Pons (tissue), 1 donor: ENCODE results near the gene AP5S1.
A peak's percentile ranks its signal among the peaks of the same experiment; 100 is the strongest.

Source experiments
- DNase-seq: peaks from one replicate; pipeline ENCODE4 v3.0.0-alpha.2; 2016; ENCODE audit warnings: low spot score

The AP5S1 gene

DNA sequence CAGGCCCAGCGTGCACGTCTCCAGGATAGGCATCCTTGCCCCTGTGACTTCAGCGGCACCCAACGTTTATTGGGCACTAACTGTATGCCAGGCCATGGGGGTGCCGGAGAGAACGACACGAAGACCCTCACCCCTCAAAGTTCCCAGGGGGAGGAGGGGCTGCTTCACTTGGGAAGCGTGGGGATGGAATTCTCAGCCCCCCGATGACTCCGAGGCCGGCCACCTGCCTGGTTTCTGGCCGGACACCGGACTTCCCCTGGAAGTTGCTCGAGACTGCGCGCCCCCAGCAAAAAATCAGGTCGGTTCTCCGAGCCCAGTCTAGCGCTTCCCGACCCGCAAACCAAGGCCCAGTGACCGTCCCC lies 26.0 kb downstream of the AP5S1 start:
- no peak for DNase-seq

DNA sequence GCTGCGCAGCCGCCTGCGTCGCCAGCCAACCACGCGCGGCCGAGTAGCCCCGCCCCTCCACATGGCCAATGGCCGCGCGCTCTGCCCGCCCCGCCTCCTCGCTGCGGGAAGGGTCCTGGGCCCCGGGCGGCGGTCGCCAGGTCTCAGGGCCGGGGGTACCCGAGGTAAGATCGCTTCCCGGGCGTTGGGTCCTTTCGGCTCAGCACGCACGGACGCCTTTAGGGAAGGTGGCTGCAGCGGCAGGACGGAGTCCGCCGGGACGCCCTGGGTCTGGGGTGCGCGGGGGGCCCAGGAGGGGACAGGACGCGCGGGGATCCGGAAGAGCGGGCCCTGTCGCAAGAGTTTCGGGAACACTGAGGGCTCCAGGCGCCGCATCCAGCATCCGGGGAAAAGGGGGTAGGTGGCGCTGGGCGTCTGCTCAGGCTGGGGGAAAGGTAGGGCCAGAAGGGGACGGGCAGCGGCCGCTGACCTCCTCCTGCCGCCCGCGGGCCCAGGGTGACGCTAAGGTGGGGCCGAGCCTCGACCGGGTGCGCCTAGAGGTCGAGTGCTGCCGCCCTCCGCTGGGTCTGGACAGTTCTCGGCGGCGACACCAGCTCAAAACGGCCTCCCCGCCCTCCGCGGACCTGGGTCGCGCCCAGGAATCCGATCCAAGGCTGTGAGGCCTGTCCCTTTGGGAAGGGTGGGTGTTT lies 26.5 kb downstream of the AP5S1 start, which contains the start of gene MAVS:
MAVS (plus strand) TSS at position 95 of the 689 bp plus-strand sequence. CDS start 7,791 bp downstream, outside the sequence.
- DNase-seq: peak; percentile 77

DNA sequence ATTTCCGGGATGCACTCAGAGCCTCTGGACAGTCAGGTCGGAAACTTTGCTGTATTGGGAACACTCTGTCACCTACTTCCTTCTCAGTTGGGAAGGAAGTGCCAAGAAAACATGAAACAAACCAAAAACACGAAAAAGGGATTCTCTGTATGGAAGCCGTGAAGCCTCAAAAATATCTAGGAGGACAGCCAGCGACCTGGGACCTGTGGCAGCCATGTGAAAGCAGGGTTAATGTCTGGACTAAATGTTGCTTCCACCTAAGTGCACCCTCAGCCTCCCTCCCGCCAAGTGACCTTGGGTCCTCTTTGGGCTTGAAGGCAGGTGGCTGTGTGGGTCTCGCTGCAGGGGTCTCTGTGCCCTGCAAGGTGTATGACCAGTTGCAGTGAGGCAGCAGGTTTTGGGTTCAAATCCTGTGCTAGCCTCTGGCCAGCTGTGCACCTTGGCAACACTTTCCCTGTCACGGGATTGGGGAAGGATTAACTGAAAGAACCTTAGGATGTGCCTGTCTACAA lies 27.1 kb downstream of the AP5S1 start:
- no peak for DNase-seq

DNA sequence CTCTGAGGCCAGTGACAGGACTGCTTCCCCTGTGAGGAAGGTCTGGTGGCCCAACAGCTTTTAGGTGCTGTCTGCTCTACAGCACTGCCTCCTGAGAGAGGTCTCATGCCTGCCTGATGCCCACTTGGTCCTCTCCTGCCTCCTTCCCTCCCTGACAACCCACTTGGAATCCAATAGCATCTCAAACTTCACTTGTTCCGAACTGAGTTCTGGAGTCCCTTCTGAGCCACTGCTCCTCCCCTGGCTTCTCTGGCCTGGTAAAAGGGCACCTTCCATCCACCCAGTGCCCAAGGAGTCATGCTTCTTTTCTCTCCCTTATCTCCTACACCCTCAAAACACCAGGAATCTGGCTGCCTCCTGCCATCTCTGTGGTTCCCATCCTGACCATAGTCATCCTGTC lies 28.2 kb downstream of the AP5S1 start:
- DNase-seq: no peak

DNA sequence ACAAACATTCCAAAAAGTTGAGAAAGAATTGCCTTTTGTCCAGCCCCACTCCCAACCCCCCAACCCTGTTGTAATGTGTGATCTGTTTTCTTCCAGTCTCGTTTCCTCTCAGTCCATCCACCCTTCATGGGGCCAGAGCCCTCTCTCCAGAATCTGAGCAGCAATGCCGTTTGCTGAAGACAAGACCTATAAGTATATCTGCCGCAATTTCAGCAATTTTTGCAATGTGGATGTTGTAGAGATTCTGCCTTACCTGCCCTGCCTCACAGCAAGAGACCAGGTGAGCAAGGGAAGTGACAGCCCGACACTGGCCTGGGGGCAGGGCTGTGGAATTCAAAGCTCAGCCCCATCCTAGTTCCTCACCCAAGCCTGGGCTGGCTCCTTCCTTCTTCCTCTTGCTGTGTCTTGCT lies 34.1 kb downstream of the AP5S1 start:
- DNase-seq: no peak

DNA sequence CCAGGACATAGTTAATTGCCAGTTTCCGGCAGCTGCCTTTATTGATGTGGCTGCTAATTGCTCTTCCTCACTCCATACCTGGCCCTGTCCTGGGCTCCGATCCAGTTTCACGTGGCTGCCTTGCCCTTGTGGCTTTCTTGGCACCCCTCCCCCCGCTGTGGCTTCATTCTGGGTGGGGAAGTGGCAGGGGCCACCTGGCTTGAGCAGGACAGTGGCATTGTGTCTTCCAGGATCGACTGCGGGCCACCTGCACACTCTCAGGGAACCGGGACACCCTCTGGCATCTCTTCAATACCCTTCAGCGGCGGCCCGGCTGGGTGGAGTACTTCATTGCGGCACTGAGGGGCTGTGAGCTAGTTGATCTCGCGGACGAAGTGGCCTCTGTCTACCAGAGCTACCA lies 37.1 kb downstream of the AP5S1 start:
- DNase-seq: no peak

DNA sequence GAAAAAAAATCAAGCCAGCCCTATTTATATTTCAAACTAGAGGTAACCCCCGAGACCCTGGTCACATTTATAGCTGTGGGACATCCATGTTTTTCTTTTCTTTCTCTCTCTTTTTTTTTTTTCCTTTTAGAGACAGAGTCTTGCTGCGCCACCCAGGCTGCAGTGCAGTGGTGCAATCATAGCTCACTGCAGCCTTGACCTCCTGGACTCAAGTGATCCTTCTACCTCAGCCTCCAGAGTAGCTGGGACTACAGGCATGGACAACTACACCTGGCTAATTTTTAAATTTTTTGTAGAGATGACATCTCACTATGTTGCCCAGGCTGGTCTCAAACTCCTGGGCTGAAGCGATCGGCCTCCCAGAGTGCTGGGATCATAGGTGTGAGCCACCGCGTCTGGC lies 38.3 kb downstream of the AP5S1 start:
- no peak for DNase-seq

DNA sequence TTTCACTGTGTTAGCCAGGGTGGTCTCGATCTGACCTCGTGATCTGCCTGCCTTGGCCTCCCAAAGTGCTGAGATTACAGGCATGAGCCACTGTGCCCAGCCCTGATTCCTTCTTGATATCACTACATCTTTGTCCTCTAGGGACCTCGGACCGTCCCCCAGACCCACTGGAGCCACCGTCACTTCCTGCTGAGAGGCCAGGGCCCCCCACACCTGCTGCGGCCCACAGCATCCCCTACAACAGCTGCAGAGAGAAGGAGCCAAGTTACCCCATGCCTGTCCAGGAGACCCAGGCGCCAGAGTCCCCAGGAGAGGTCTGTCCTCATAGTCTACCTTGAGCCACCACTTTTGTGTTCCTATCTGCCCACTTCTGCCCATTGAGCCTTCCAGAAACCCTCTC lies 40.8 kb downstream of the AP5S1 start:
- DNase-seq: no peak

DNA sequence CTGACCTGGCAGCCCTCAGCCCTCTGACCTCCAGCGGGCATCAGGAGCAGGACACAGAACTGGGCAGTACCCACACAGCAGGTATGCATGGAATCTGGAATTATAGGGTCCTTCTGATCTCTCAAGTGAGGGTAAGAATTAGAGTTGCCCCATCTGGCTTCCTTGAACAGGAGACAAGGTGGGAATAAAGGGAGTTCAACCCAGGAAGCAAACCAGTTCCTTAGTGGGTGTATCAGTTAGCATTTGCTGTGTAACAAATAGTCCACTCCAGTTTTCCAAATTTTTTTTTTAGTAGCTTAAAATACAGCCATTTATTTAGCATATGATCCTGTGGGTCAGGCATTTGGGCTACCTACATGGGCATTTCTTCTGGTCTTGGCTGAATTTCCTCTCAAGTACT lies 42.0 kb downstream of the AP5S1 start:
- DNase-seq: no peak

DNA sequence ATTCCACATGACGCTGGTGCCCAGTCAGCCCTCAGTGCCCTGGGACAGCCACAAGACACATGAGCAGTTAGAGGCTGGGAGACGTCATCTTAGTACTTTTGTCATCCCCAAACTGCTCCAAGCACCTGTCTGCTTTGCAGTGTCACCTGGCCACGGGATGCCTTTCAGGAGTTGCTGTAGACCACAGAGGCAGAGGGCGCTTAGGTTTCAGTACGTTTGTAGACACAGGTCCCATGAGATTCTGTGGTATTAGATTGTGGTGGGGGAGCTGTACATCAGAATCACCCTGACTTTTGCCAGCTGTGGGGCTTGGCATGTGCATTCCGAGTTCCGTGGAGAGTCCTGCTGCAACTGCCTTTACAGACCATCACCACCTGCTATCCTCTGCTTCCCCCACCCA lies 43.0 kb downstream of the AP5S1 start:
- DNase-seq: no peak

DNA sequence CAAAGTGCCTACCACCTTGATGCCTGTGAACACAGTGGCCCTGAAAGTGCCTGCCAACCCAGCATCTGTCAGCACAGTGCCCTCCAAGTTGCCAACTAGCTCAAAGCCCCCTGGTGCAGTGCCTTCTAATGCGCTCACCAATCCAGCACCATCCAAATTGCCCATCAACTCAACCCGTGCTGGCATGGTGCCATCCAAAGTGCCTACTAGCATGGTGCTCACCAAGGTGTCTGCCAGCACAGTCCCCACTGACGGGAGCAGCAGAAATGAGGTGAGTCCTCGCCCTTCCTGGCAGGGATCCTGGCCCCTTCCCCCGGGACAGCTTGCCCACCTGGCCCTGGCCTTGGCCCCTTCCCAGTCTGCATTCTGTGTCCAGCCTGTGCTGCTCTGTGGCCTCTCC lies 44.2 kb downstream of the AP5S1 start:
- no peak for DNase-seq

DNA sequence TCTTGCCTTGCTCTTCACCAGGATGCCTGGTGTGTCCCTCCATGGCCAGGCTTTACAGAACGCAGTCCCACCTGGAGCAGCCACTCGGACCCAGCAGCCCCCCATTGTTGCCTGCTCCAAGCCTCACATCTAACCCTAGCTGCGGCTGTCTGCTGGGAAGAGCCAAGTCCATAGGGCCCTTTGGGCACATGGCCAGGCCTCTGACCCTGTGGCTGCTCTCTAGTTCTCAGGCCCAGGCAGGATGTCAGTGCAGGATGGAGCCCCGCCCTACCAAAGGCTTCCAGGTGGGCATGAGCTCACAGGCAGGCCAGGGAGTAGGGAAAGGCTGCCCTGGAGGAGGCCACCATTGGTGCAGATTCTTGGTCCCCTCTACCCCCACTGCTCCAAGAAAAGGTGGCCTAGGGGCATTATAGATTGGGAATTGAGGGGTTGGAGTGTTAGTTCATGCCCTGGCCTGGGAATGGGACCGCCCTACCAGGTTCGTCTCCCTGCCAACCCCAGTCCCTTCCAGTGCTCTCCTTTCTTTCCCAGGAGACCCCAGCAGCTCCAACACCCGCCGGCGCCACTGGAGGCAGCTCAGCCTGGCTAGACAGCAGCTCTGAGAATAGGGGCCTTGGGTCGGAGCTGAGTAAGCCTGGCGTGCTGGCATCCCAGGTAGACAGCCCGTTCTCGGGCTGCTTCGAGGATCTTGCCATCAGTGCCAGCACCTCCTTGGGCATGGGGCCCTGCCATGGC lies 45.0 kb downstream of the AP5S1 start:
- no peak for DNase-seq

DNA sequence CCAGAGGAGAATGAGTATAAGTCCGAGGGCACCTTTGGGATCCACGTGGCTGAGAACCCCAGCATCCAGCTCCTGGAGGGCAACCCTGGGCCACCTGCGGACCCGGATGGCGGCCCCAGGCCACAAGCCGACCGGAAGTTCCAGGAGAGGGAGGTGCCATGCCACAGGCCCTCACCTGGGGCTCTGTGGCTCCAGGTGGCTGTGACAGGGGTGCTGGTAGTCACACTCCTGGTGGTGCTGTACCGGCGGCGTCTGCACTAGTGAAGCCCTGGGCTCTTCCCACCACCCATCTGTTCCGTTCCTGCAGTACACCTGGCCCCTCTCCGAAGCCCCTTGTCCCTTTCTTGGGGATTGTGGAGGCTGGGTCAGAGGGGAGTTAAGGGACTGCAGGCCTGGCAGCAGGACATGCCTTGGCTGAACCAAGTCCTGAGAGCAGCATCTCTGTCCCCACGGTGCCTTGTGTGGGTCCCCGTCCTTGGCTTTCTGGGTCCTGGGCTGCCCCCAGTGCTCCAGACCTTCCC lies 45.6 kb downstream of the AP5S1 start:
- no peak for DNase-seq

DNA sequence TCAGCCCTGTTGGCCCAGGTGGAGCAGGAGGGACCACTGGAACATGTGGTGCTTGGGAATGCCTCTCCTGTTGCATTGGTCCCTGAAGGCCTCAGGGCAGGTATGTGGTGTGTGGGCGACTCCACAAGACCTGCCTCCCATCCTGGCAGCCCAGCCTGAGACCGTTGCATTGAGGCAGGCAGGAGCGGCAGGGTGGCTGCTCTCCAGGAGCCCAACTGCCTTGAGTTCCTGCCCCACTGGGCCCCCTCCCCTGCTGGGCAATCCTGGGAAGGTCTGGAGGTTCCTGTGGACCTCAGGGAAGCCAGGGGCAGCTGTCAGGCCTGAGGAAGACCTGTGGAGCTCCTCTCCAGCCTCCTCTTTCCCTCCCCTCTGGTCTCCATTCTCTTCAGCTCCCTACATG lies 46.1 kb downstream of the AP5S1 start:
- no peak for DNase-seq

DNA sequence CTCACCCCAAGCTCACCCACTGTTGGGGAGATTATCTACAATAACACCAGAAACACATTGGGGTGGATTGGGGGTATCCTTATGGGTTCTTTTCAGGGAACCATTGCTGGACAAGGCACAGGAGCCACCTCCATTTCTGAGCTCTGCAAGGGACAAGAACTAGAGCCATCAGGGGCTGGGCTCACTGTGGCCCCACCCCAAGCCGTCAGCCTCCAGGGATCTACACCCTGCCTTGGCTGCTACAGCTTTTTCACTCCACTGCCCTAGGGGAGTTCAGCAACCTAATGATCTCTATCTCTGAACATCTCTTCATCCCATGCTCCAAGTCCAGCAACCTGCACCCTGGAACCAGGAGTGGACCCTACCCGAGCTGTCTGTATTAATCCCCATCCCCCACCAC lies 47.5 kb downstream of the AP5S1 start:
- no peak for DNase-seq

DNA sequence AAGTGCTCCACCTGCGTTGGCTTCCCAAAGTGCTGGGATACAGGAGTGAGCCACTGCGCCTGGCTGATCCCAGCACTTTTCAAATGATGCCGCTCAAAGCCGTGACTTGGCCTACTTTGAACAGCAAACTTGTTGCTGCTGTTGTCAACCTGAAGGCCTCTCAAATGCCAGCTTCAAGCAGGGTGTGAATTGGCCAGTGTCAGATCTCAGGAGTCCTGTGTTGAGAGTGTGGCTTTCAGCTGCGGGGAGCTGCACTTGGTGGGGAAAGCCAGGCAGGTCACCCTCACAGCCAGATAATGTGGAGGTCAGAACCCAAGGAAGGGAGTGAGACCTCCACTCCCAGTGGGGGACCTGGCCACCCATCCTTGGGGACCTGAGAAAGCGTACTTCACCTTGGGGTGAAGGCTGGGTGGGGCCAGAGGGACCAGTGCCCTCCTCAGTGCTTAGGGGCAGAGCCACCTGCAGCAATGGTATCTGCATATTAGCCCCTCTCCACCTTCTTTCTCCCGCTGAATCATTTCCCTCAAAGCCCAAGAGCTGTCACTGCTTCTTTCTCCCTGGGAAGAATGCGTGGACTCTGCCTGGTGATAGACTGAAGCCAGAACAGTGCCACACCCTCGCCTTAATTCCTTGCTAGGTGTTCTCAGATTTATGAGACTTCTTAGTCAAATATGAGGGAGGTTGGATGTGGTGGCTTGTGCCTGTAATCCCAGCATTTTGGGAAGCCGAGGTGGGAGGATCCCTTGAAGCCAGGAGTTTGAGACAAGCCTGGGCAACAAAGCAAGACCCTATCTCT lies 49.7 kb downstream of the AP5S1 start:
- DNase-seq: no peak

DNA sequence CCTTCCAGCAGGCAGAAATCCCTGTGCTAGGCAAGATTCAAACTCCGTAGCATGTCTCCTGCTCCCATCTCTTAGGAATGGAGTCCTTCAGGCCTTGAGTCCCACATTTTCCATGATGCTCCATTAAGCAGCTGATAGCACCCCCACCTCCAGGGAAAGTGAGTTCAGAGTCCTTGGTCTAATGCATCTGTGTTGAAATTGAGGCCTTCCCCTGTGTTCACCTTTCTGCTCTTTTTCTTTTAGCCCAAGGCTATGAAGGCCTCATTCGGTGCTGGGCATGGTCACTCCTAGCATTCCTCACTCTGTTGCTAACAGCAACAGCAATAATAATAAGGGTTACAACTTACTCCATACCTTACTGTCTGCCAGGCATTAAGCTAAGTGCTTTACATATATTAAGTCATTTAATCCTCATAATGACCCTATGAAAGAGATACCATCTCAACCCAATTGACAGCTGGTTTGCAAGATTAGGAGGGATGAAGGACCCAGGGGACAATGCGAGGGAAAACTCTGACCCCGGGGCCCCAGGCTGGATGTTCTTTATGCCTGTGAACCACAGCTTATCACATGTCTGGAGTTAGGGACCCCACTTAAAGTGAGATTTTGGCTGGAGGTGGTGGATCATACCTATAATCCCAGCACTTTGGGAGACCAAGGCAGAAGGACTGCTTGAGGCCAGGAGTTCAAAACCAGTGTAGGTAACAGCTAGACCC lies 51.4 kb downstream of the AP5S1 start:
- DNase-seq: no peak

DNA sequence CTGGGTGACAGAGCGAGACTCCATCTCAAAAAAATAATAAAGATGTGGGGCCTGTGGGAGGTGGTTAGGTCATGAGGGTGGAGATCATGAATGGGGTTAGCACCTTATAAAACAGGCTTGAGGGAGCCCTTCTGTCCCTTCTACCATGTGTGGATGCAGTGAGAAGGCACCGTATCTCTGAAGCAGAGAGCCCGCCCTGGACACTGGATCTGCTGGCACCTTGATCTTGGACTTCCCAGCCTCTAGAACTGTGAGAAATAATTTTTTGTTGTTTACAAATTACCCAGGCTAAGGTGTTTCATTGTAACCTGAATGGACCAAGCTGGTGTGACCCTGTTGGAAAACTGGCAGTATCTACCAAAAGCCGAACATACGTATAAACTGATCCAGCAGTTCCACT lies 53.2 kb downstream of the AP5S1 start:
- DNase-seq: no peak

DNA sequence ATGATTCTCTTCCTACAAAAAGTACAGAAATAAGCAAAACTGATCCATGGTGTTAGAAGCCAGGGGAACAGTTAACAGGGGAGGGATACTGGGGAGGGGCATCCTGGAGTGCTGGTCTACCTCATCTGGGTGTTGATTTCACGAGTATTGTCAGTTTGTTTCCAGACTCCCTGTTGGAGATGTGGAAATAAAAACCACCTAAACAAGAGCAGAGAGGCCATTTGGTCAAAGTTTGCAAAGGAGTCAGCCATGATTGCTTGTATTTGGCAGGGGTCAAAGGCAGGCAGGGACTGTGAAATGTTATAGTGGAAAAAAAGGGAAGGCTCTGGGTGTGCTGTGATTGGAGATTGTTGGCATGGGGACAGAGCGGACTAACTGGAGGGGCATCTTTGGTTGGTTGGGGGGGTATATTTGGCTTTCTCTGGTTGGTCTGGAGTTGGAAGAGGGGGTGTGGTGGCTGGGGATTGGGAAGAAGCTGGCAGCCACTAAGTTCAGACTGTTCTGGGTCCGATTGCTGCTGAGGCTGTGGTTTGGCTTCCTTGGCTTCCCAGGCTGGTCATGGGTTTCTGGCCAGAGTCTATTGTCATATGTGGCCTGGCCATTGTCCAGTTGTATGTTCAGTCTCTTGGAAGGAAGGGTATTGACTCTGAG lies 54.0 kb downstream of the AP5S1 start:
- DNase-seq: no peak

DNA sequence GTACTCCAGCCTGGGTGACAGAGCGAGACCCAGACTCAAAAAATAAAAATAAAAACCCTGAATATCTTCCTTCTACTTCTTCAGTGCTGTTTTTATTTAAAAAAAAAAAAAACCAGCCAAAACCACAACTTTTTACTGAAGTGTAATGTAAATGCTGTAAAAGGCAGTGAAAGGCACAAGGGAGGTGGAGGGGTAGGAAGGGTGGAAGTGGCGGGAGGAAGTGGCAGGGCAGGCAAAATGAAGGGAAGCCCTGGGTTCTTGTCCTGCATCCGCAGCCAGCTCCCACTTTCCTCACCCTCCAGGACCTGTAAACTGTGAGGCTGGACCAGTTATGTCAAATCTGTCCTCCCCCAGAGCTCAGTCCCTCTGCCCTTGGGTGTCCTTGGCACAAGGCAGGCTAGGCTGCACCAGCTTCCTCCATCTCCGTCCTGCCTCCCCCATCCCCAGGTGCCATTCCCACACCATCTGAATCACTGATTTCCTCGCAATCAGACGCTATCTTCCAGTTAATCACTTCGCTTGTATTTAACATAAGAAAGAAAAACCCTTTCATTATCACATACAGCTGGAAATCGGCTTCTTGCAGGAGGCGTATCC lies 55.1 kb downstream of the AP5S1 start:
- no peak for DNase-seq

DNA sequence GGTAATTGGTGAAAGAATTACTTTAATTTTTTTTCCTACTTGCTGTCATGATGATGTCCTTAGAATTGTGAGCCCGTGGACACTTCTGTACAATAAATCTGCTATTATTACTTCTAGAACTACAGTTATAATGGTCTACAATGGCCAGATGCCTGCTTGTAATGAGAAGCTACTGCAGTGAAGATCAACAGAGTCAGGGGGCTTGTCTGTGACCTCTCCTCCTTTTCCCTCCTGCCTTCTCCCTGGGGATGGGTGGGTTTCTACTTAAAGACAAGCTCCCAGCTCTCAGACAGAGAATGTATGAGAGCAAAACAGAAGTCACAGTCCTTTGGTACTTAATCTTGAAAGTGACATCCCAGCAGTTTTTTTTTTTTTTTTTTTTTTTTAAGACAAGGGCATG lies 55.7 kb downstream of the AP5S1 start:
- DNase-seq: no peak
